Psoas muscle (tissue), 8 donors: ENCODE data around the gene SLC66A2. TPM values are rescaled to one million over a fixed set of nuclear protein-coding genes. Genes with fewer than 3 reads are reported as not detected.

Experiments
- ATAC-seq, 4 donors: fragments of 200-7000 bp; cut with Tn5 transposase; one replicate each; pipeline ENCODE4 v1.9.1; 2020; ENCODE audit warnings: moderate library complexity in 3 of 4, mild to moderate bottlenecking in 2 of 4
- DNase-seq, 2 donors: peaks; one replicate each; pipeline ENCODE4 v3.0.0-alpha.2; 2020
- H3K27ac ChIP-seq: fragments of 200-600 bp; one replicate; pipeline ENCODE4 v1.8.0; 2022
- H3K27me3 ChIP-seq, 3 donors: fragments of 200-600 bp in 1 of 3; one replicate each; pipeline versions ENCODE4 v1.6.1 to v1.8.0; 2013 to 2022; ENCODE audit warnings: low read length in 2 of 3, mild to moderate bottlenecking in 2 of 3, moderate library complexity in 1 of 3; ENCODE audit not compliant: insufficient read depth in 3 of 3
- H3K36me3 ChIP-seq, 2 donors: fragments of 200-600 bp in 1 of 2; one replicate each; pipeline versions ENCODE4 v1.6.1 to v1.8.0; 2013 to 2022; ENCODE audit warnings: low read depth in 1 of 2, mild to moderate bottlenecking in 1 of 2, moderate library complexity in 1 of 2; ENCODE audit not compliant: insufficient read depth in 1 of 2
- H3K4me1 ChIP-seq: fragments of 200-600 bp; one replicate; pipeline ENCODE4 v1.8.0; 2022
- H3K4me3 ChIP-seq: fragments of 200-600 bp; one replicate; pipeline ENCODE4 v1.8.0; 2022; ENCODE audit warnings: mild to moderate bottlenecking
- H3K9me3 ChIP-seq: fragments of 200-600 bp; one replicate; pipeline ENCODE4 v1.8.0; 2022
- WGBS, 3 donors: extraction: QIAGEN DNeasy Blood & Tissue Kit; methylation state at CpG; one replicate each; pipeline versions ENCODE4 v1.1.6 to v1.1.7; 2013; 5-methylcytosine and 5-hydroxymethylcytosine counted together
- intact Hi-C, 2 donors: fragments of 100-400 bp; cut with DNase I; formaldehyde crosslinking; loops; one replicate each; pipeline versions ENCODE4 v1.11.0 to v1.14.2; 2022
- polyA plus RNA-seq, 3 donors: library from polyadenylated mRNA; stranded (reverse); fragments of 200-250 nt; gene quantifications; one replicate each; pipeline ENCODE4 v1.2.3, GENCODE V29; 2013
- total RNA-seq, 4 donors: library from RNA; stranded (reverse); fragmentation: NEBNext Ultra II Directional in 2 of 4; extraction: Animal tissue kit (Norgen Biotek cat#: 25700) in 2 of 4; gene quantifications; one replicate each; pipeline versions ENCODE4 v1.2.1 to v1.2.4, GENCODE V29; 2021 to 2023
- TF ChIP-seq, protein P1 (sequence below): fragments of 200-600 bp; IDR thresholded peaks from one replicate; pipeline ENCODE4 v1.8.0; 2022; ENCODE audit warnings: antibody characterized with exemption
- donor health status: healthy with polysubstance abuse.
- donor health status: DM: no; HTN: no; CAD: no; lungs with moderate emphysema.
- donor health status: Bipolar disorder and iron deficiency.
- donor health status: healthy.
- donor health status: DM: yes; HTN: yes; CAD: no.
- donor health status: DM: no; HTN: no; CAD: no.
- donor health status: DM: no; HTN: no; CAD: no.
- donor health status: DM: yes; HTN: yes; CAD: no.

The SLC66A2 gene
- total and polyA plus RNA-seq, 7 donors: 36.4 to 160 (median 67.7) TPM

DNA sequence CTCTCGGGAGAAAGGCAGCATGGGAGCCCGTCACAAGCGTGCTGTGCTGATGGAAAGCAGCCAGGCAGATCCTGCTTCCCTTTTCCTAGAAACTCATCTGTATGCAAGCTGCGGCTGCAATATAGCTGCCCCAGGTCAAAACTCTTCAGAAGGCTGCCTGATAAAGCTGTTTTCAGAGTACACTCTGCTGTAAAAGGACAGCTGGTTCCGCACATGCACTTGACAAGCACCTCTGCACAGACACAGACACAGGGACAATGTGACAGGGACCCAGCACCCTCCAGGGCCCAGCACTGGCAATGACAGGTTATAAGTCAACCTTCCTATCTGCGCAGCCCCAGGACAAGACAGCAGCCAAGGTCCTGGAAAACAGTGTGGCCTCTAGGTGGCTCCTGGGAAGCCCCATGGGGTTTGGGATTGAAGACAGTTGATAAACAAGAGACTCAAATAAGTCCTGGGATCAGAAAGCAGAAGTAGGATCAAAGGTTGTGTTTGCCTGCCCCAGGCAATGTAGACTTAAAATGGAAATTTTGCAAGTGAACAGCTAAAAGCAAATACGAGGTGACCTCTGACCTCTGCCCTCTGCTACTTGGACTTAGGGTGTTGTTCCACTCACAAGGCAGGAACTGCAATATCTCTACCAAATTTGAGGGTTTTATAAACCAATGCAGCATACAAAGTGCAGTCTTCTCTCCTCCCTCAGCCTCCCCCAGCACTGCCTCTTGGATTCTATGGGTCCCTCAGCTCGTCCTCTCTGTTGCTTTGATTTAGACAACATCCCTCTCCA is 16.9 kb downstream of the SLC66A2 start:
- peak; percentile 3 to 45 (median 24) for ATAC-seq
- intact Hi-C loops: no loop called here
- WGBS, 3 donors: 72 to 79% (median 76%) methylated on average over 8 of the region's 8 CpGs
- Histone ChIP-seq H3K4me1 (peaks cover 12% of the 10 kb centered on the region), H3K4me3 (no peak overlapping the region), H3K36me3 (peaks cover 0 to 6% of the 10 kb centered on the region in 2 donors), H3K27ac (no peak overlapping the region), H3K27me3 (no peaks in the 10 kb centered on the region), H3K9me3 (peaks cover 21% of the 10 kb centered on the region)
- TF ChIP-seq, protein P1, sequence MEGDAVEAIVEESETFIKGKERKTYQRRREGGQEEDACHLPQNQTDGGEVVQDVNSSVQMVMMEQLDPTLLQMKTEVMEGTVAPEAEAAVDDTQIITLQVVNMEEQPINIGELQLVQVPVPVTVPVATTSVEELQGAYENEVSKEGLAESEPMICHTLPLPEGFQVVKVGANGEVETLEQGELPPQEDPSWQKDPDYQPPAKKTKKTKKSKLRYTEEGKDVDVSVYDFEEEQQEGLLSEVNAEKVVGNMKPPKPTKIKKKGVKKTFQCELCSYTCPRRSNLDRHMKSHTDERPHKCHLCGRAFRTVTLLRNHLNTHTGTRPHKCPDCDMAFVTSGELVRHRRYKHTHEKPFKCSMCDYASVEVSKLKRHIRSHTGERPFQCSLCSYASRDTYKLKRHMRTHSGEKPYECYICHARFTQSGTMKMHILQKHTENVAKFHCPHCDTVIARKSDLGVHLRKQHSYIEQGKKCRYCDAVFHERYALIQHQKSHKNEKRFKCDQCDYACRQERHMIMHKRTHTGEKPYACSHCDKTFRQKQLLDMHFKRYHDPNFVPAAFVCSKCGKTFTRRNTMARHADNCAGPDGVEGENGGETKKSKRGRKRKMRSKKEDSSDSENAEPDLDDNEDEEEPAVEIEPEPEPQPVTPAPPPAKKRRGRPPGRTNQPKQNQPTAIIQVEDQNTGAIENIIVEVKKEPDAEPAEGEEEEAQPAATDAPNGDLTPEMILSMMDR: no peak
- peak in 1 of 2 donors; percentile 44 for DNase-seq

DNA sequence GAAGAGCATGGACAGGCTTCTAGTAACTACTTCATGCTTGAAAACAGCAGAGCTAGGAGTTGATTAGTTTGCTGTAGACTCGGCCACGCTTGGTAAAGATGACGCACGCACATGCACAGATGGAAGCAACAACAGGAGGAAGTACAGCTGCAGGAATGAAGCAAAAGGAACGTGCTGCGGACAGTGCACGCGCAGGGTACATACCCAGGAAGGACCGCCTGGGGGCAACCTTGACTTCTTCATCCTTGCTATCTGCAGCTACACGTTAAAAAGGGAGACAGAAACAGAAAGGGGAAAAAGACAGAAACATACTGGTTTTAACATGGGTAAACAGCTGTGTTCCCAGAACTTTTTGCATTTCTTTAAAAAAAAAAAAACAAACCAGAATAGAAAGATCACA is 17.7 kb downstream of the SLC66A2 start:
- 81 to 93% (median 84%) methylated on average over 10 of the region's 10 CpGs for WGBS, 3 donors
- Histone ChIP-seq H3K27me3 (no peaks in the 10 kb centered on the region), H3K36me3 (peaks cover 0 to 11% of the 10 kb centered on the region in 2 donors), H3K27ac (no peak overlapping the region), H3K4me3 (no peak overlapping the region), H3K4me1 (peaks cover 7% of the 10 kb centered on the region), H3K9me3 (peaks cover 22% of the 10 kb centered on the region)
- TF ChIP-seq, protein P1: no peak
- ATAC-seq (no peak), DNase-seq (peak in 1 of 2 donors; percentile 33)
- intact Hi-C loops: no loop called here

DNA sequence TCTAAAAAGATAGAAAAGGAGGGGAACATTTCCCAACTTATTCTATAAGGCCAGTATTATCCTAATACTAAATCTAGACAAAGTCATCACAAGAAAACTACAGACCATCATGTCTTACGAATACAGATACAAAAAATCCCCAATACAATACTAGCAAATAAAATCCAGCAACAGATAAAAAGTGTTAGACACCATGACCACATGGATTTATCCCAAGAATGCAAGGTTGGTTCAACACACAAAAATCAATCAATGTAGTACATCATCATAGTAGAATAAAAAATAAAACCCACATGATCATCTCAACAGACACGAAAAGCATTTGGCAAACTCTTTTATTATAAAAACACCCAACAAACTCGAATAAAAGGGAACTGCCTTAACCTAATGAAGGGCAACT is 18.5 kb downstream of the SLC66A2 start:
- Histone ChIP-seq H3K9me3 (peaks cover 22% of the 10 kb centered on the region), H3K27ac (no peak overlapping the region), H3K36me3 (peaks cover 0 to 11% of the 10 kb centered on the region in 2 donors), H3K4me1 (no peaks in the 10 kb centered on the region), H3K27me3 (no peaks in the 10 kb centered on the region), H3K4me3 (no peak overlapping the region)
- TF ChIP-seq, protein P1: no peak
- ATAC-seq (no peak), DNase-seq (no peak)
- 89 to 93% (median 90%) methylated on average over 3 of the region's 3 CpGs for WGBS, 3 donors
- intact Hi-C loops: no loop called here

DNA sequence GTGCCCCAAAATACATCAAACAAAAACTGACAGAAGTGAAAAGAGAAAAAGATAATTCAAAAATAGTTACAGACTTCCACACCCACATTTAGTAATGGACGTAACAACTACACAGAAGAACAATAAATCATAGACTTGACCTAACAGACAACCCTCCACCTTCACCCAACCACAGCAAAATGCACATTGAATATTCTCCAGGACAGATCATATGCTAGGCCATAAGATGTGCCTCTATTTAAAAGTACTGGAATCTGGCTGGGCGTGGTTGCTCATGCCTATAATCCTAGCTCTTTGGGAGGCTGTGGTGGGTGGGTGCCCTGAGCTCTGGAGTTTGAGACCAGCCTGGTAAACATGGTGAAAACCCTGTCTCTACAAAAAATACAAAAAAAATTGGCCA is 20.0 kb downstream of the SLC66A2 start:
- Histone ChIP-seq H3K27ac (no peak overlapping the region), H3K4me1 (peaks cover 12% of the 10 kb centered on the region), H3K4me3 (no peak overlapping the region), H3K36me3 (peaks cover 0 to 11% of the 10 kb centered on the region in 2 donors), H3K9me3 (peaks cover 22% of the 10 kb centered on the region), H3K27me3 (no peaks in the 10 kb centered on the region)
- intact Hi-C loops: no loop called here
- peak in 1 of 2 donors; percentile 13 for DNase-seq
- 95 to 100% (median 98%) methylated on average over 2 of the region's 2 CpGs for WGBS, 3 donors
- TF ChIP-seq, protein P1: no peak
- ATAC-seq: no peak
